GM23338 (cell line): ENCODE results near the gene STX16. TPM values are rescaled to one million over a fixed set of nuclear protein-coding genes. Genes with fewer than 3 reads are reported as not detected.

Experiments
- ATAC-seq: fragments of 200-7000 bp; cut with Tn5 transposase; 3 replicates; pipeline ENCODE4 v1.9.1; 2020
- DNase-seq: peaks from one replicate; pipeline ENCODE4 v3.0.0-alpha.2; 2015; ENCODE audit warnings: low spot score
- H2AFZ ChIP-seq: fragments of 200-600 bp; sonication (generic); 2 replicates; pipeline ENCODE4 v1.8.0; 2016; ENCODE audit warnings: antibody characterized with exemption, mild to moderate bottlenecking, moderate library complexity
- H3F3A ChIP-seq: fragments of 200-600 bp; sonication (generic); replicated peaks from 2 replicates; pipeline ENCODE4 v1.8.0; 2017; ENCODE audit warnings: antibody characterized with exemption, mixed run types, low read depth
- H3K27ac ChIP-seq: fragments of 200-600 bp; sonication (generic); 2 replicates; pipeline ENCODE4 v1.6.1; 2016; ENCODE audit warnings: low read depth
- H3K27me3 ChIP-seq: fragments of 200-600 bp; sonication (generic); 2 replicates; pipeline ENCODE4 v1.8.0; 2016; ENCODE audit warnings: mild to moderate bottlenecking, mixed run types, moderate library complexity; ENCODE audit not compliant: insufficient read depth
- H3K36me3 ChIP-seq: fragments of 200-600 bp; sonication (generic); 2 replicates; pipeline ENCODE4 v1.8.0; 2016; ENCODE audit warnings: mild to moderate bottlenecking; ENCODE audit not compliant: insufficient read depth
- H3K4me1 ChIP-seq: fragments of 200-600 bp; sonication (generic); 2 replicates; pipeline ENCODE4 v1.8.0; 2016; ENCODE audit warnings: mild to moderate bottlenecking, moderate library complexity; ENCODE audit not compliant: insufficient read depth
- H3K4me2 ChIP-seq: fragments of 200-600 bp; sonication (generic); 2 replicates; pipeline ENCODE4 v1.7.1; 2017; ENCODE audit warnings: mixed run types
- H3K4me3 ChIP-seq: fragments of 200-600 bp; sonication (generic); 2 replicates; pipeline ENCODE4 v1.6.1; 2016; ENCODE audit warnings: mixed run types
- H3K79me2 ChIP-seq: fragments of 200-600 bp; sonication (generic); replicated peaks from 2 replicates; pipeline ENCODE4 v1.8.0; 2017; ENCODE audit warnings: mild to moderate bottlenecking; ENCODE audit not compliant: insufficient read depth
- H3K9me2 ChIP-seq: fragments of 200-600 bp; sonication (generic); 2 replicates; pipeline ENCODE4 v1.8.0; 2017; ENCODE audit not compliant: insufficient read depth
- H4K20me1 ChIP-seq: fragments of 200-600 bp; sonication (generic); replicated peaks from 2 replicates; pipeline ENCODE4 v1.8.0; 2017; ENCODE audit warnings: mild to moderate bottlenecking; ENCODE audit not compliant: insufficient read depth
- H3K27ac Mint-ChIP-seq: 2 replicates; pipeline ENCODE4 v1.8.0; 2020; ENCODE audit warnings: inconsistent platforms, mild to moderate bottlenecking, moderate library complexity, mixed read lengths
- H3K27me3 Mint-ChIP-seq: 3 replicates; pipeline ENCODE4 v1.8.0; 2022; ENCODE audit warnings: low read depth, mild to moderate bottlenecking, moderate library complexity, mixed read lengths, inconsistent platforms; ENCODE audit not compliant: insufficient read depth, poor library complexity
- H3K36me3 Mint-ChIP-seq: 3 replicates; pipeline ENCODE4 v1.8.0; 2021; ENCODE audit warnings: low read depth, mild to moderate bottlenecking, inconsistent platforms, moderate library complexity, mixed read lengths
- H3K4me1 Mint-ChIP-seq: 3 replicates; pipeline ENCODE4 v1.8.0; 2020; ENCODE audit warnings: mild to moderate bottlenecking, inconsistent platforms, mixed read lengths
- H3K4me3 Mint-ChIP-seq: 3 replicates; pipeline ENCODE4 v1.8.0; 2021; ENCODE audit warnings: moderate library complexity, mild to moderate bottlenecking, inconsistent platforms, mixed read lengths
- H3K9me3 Mint-ChIP-seq: 3 replicates; pipeline ENCODE4 v1.8.0; 2020; ENCODE audit warnings: moderate library complexity, mild to moderate bottlenecking, inconsistent platforms, mixed read lengths
- EZH2 ChIP-seq: fragments of 200-600 bp; sonication (generic); IDR thresholded peaks from one replicate; pipeline ENCODE4 v1.8.0; 2017; ENCODE audit warnings: antibody characterized with exemption, mild to moderate bottlenecking, low read depth; ENCODE audit not compliant: unreplicated experiment
- EZH2phosphoT487 ChIP-seq: fragments of 200-600 bp; sonication (generic); IDR thresholded peaks from one replicate; pipeline ENCODE4 v1.8.1; 2018; ENCODE audit warnings: antibody characterized with exemption; ENCODE audit not compliant: unreplicated experiment
- JUNB ChIP-seq: IDR thresholded peaks from one replicate; pipeline ENCODE4 v1.6.1; 2016; ENCODE audit warnings: antibody characterized with exemption; ENCODE audit not compliant: unreplicated experiment
- NANOG ChIP-seq: IDR thresholded peaks from 2 replicates; pipeline ENCODE4 v1.6.1; 2016; ENCODE audit warnings: antibody characterized with exemption, borderline replicate concordance
- STAT1 ChIP-seq: IDR thresholded peaks from one replicate; pipeline ENCODE4 v1.6.1; 2016; ENCODE audit warnings: antibody characterized with exemption; ENCODE audit not compliant: unreplicated experiment
- ZNF114 ChIP-seq: fragments of 250-450 bp; sonication (Bioruptor Pico); IDR thresholded peaks from 2 replicates; pipeline ENCODE4 v1.5.0; 2020; ENCODE audit warnings: mild to moderate bottlenecking, moderate library complexity
- ZNF331 ChIP-seq: fragments of 250-450 bp; sonication (Bioruptor Pico); IDR thresholded peaks from 2 replicates; pipeline ENCODE4 v1.5.0; 2020; ENCODE audit warnings: low read depth, mild to moderate bottlenecking, moderate library complexity
- polyA plus RNA-seq: library from polyadenylated mRNA; unstranded; fragments of >200 nt; fragmentation: Nextera tagmentation; extraction: Ambion mirVana; gene quantifications from 2 replicates; pipeline ENCODE4 v1.2.1, GENCODE V29; 2016
- total RNA-seq: library from RNA; depleted of rRNA; stranded (reverse); fragments of >200 nt; shearing (Covaris generic); gene quantifications from 2 replicates; pipeline ENCODE4 v1.2.3, GENCODE V29; 2014
- TF ChIP-seq, protein P1 (sequence below), 2 experiments: fragments of 200-600 bp in 1 of 2; sonication (generic) in 1 of 2; conservative IDR thresholded peaks; 2 replicates each; pipeline versions ENCODE4 v1.5.1 to v1.6.1; 2016 to 2017; ENCODE audit warnings: antibody characterized with exemption in 2 of 2, low read depth in 2 of 2, mild to moderate bottlenecking in 2 of 2, moderate library complexity in 1 of 2
- TF ChIP-seq, protein P2 (sequence below): IDR thresholded peaks from one replicate; pipeline ENCODE4 v1.6.1; 2018; ENCODE audit warnings: antibody characterized with exemption; ENCODE audit not compliant: unreplicated experiment
- TF ChIP-seq, protein P3 (sequence below): IDR thresholded peaks from 2 replicates; pipeline ENCODE4 v1.6.1; 2016; ENCODE audit warnings: antibody characterized with exemption

STX16 gene
- total and polyA plus RNA-seq, 2 experiments from 2014 or later = 31.2 to 70.5 TPM

DNA sequence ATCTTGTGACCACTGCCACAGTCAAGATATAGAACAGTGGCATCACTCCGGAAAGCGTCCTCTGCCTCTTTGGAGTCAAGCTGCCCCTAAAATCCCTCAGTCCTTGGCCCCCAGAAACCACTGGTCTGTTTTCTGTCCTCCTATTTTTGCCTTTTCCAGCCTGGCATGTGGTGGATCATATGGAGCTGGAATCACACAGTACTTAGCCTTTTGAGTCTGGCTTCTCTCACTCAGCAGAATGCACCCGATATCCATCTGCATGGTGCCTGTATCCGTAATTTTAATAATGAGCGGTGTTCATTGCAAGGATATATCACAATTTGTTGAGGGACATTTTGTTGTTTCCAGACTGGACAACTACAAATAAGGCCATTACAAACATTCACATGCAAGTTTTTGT is 49.0 kb upstream of the STX16 start:
- H3K4me2 ChIP-seq = no peak overlapping the region
- 0 out of 3 replicates have a peak, but pooled peaks cover 2% of the 10 kb centered on the region for H3K4me1 Mint-ChIP-seq
- no peaks in the 10 kb centered on the region for H3K9me2 ChIP-seq
- H3K27me3 ChIP-seq = no peaks in the 10 kb centered on the region
- H3K9me3 Mint-ChIP-seq = no peaks in the 10 kb centered on the region
- H3K4me1 ChIP-seq = peaks cover 3% of the 10 kb centered on the region; the same call in 1 of the 2 replicates
- H3K36me3 Mint-ChIP-seq = no peaks in the 10 kb centered on the region
- no peak overlapping the region for H3K27ac Mint-ChIP-seq
- no peak for DNase-seq
- no peak overlapping the region for H3K4me3 ChIP-seq
- no peaks in the 10 kb centered on the region for H3K79me2 ChIP-seq
- H3K36me3 ChIP-seq = no peaks in the 10 kb centered on the region
- no peak overlapping the region for H2AFZ ChIP-seq
- TF ChIP-seq, protein P1, sequence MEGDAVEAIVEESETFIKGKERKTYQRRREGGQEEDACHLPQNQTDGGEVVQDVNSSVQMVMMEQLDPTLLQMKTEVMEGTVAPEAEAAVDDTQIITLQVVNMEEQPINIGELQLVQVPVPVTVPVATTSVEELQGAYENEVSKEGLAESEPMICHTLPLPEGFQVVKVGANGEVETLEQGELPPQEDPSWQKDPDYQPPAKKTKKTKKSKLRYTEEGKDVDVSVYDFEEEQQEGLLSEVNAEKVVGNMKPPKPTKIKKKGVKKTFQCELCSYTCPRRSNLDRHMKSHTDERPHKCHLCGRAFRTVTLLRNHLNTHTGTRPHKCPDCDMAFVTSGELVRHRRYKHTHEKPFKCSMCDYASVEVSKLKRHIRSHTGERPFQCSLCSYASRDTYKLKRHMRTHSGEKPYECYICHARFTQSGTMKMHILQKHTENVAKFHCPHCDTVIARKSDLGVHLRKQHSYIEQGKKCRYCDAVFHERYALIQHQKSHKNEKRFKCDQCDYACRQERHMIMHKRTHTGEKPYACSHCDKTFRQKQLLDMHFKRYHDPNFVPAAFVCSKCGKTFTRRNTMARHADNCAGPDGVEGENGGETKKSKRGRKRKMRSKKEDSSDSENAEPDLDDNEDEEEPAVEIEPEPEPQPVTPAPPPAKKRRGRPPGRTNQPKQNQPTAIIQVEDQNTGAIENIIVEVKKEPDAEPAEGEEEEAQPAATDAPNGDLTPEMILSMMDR (conservative IDR thresholded peaks at IDR 0.05; ENCODE audit: low read depth in 2 of 2) = no peak
- H3K27me3 Mint-ChIP-seq = peaks cover 6% of the 10 kb centered on the region
- no peak overlapping the region for H3K27ac ChIP-seq
- no peak overlapping the region for H3K4me3 Mint-ChIP-seq
- no peaks in the 10 kb centered on the region for H3F3A ChIP-seq
- no peak for ATAC-seq
- no peaks in the 10 kb centered on the region for H4K20me1 ChIP-seq

DNA sequence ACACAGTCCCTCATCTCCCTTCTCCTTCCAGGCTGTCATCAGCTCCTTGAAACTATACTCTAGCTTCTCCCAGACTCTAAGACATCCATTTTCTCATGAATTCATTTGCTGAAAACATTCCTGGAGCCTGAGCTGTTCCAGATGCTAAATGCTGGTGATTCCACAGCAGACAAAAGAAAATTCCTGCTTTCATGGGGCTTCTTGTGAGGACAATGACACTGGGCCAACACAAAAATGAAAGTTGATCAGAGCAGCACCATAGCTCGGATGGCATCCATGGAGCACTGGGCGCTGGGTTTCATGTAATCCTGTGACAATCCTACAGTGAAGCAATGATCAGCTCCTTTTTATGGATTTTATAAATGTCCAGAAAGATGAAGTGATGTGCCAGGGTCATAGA is 47.4 kb upstream of the STX16 start:
- ATAC-seq (no peak), DNase-seq (no peak)
- H3K79me2 ChIP-seq = no peaks in the 10 kb centered on the region
- no peaks in the 10 kb centered on the region for H4K20me1 ChIP-seq
- H3K4me3 Mint-ChIP-seq = no peak overlapping the region
- H3K27ac ChIP-seq = no peak overlapping the region
- H3K4me1 ChIP-seq = peaks cover 3% of the 10 kb centered on the region; the same call in 1 of the 2 replicates
- no peak overlapping the region for H3K27ac Mint-ChIP-seq
- H3K4me1 Mint-ChIP-seq = no peaks in the 10 kb centered on the region
- H3K4me2 ChIP-seq = no peak overlapping the region
- no peaks in the 10 kb centered on the region for H3K36me3 ChIP-seq
- no peaks in the 10 kb centered on the region for H3K27me3 ChIP-seq
- no peaks in the 10 kb centered on the region for H3F3A ChIP-seq
- no peaks in the 10 kb centered on the region for H3K9me2 ChIP-seq
- H2AFZ ChIP-seq = no peak overlapping the region
- no peaks in the 10 kb centered on the region for H3K36me3 Mint-ChIP-seq
- H3K4me3 ChIP-seq = no peak overlapping the region
- no peaks in the 10 kb centered on the region for H3K9me3 Mint-ChIP-seq
- H3K27me3 Mint-ChIP-seq = peaks cover 8% of the 10 kb centered on the region
- TF ChIP-seq ZNF331 (CRISPR knock-in tag) (no peak), EZH2phosphoT487 (no peak), ZNF114 (CRISPR knock-in tag) (no peak), STAT1 (no peak), NANOG (no peak), JUNB (no peak), EZH2 (no peak)
- TF ChIP-seq, protein P2, sequence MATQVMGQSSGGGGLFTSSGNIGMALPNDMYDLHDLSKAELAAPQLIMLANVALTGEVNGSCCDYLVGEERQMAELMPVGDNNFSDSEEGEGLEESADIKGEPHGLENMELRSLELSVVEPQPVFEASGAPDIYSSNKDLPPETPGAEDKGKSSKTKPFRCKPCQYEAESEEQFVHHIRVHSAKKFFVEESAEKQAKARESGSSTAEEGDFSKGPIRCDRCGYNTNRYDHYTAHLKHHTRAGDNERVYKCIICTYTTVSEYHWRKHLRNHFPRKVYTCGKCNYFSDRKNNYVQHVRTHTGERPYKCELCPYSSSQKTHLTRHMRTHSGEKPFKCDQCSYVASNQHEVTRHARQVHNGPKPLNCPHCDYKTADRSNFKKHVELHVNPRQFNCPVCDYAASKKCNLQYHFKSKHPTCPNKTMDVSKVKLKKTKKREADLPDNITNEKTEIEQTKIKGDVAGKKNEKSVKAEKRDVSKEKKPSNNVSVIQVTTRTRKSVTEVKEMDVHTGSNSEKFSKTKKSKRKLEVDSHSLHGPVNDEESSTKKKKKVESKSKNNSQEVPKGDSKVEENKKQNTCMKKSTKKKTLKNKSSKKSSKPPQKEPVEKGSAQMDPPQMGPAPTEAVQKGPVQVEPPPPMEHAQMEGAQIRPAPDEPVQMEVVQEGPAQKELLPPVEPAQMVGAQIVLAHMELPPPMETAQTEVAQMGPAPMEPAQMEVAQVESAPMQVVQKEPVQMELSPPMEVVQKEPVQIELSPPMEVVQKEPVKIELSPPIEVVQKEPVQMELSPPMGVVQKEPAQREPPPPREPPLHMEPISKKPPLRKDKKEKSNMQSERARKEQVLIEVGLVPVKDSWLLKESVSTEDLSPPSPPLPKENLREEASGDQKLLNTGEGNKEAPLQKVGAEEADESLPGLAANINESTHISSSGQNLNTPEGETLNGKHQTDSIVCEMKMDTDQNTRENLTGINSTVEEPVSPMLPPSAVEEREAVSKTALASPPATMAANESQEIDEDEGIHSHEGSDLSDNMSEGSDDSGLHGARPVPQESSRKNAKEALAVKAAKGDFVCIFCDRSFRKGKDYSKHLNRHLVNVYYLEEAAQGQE = no peak
- TF ChIP-seq, protein P1 (conservative IDR thresholded peaks at IDR 0.05; ENCODE audit: low read depth in 2 of 2) = no peak
- TF ChIP-seq, protein P3, sequence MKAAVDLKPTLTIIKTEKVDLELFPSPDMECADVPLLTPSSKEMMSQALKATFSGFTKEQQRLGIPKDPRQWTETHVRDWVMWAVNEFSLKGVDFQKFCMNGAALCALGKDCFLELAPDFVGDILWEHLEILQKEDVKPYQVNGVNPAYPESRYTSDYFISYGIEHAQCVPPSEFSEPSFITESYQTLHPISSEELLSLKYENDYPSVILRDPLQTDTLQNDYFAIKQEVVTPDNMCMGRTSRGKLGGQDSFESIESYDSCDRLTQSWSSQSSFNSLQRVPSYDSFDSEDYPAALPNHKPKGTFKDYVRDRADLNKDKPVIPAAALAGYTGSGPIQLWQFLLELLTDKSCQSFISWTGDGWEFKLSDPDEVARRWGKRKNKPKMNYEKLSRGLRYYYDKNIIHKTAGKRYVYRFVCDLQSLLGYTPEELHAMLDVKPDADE = no peak
